Stimulated activated CD8-positive, alpha-beta memory T cell treated with anti-CD3 and anti-CD28 coated beads, Interleukin-4, amount 100 ng/mL, for 24 hours (primary cell): ENCODE data around the gene S1PR5.
A peak's percentile ranks its signal among the peaks of the same experiment; 100 is the strongest.
"Not testable (repeated sequence)": the region's sequence is repeated elsewhere in the genome, so short reads cannot be mapped to it uniquely, and the experiment has no call there.

ENCODE experiments used
- DNase-seq: peaks from one replicate; pipeline ENCODE4 v3.0.0-alpha.2; 2020; ENCODE audit warnings: low read depth

The S1PR5 gene

DNA sequence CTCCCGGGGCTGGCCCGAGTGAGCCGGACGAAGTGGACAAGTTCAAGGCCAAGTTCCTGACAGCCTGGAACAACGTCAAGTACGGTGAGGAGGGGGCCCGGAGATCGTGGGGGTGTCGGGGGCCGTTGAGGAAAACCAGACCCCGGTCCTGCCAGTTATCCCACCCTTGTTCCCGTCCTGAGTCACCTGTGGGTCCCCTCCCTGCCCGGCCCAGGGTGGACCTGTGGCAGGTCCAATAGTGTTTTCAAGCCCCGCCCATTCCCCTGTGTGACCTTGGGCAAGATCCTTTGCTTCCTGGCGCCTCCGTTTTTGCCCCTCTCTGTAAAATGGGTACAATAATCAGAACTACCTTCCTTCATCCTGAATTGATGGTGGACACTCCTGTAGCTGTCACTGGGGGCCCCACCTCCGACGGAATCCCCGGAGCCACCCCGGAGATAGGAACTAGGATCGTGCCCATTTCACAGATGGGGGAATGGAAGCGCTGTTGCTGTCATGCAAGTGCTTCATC is 27.1 kb upstream of the S1PR5 start:
- DNase-seq = no peak

DNA sequence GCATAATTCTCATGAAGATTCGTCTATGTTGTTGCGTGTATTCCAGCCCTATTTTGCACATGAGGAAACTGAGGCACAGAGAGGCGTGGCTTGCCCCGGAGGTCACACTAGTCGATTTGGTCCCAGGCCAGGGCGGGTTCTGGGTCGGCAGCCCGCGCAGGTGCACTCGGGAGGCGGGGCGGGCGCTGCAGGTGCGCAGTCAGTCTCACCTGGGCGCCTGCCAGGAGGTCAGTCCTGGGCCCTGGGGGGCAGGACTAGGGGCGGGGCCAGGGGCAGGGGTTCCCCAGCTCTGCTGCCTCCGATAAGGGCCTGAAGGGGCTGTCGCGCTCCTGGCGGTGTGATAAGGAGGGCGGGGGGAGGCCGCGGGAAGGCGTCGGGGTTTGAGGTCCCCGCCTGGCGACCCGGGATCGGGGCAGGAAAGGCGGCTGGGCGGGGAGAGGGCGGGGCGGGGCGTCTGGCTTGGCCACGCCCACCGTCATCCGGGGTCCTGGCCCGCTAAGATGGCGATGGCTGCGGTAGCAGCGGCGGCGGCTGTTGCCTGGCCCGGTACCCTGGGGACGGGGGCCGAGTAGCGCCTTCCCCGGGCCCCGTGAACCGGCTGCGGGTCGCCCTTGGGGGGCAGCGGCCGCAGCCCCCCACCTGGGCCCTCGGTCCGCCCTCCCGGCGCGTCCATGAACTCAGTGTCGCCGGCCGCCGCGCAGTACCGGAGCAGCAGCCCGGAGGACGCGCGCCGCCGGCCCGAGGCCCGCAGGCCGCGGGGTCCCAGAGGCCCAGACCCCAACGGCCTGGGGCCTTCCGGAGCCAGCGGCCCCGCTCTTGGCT is 26.4 kb upstream of the S1PR5 start, which contains the start of gene ATG4D:
ATG4D (plus strand) TSS at position 485 of the 822 bp plus-strand sequence; CDS start at position 672, 187 bp downstream.
- DNase-seq = peak; percentile 66

DNA sequence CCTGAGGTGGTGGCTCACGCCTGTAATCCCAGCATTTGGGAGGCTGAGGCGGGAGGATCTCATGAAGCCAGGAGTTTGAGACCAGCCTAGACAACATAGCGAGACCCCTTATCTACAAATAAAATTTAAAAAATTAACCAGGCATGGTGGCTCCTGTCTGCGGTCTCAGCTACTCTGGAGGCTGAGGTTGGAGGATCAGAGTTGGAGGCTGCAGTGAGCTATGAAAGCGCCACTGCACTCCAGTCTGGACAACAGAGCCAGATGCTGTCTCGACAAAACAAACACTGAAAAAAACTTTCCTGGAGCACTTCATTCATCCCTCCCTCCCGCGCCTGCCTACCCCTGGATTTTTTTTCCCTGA is 25.8 kb upstream of the S1PR5 start:
- no peak for DNase-seq

DNA sequence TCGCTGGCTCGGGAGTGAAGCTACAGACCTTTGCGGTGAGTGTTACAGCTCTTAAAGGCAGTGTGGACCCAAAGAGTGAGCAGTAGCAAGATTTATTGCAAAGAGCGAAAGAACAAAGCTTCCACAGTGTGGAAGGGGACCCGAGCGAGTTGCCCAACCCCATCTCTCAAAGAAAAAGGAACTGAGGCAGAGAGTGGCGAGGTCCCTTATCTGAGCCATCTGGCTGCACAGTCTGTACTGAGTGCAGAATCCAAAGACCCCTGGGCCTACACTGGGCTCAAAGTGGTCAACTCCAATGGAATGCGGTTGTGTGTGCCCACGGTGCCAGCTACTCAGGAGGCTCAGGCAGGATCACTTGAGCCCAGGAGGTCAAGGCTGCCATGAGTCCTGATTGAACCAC is 21.8 kb upstream of the S1PR5 start:
- not testable (repeated sequence) for DNase-seq

DNA sequence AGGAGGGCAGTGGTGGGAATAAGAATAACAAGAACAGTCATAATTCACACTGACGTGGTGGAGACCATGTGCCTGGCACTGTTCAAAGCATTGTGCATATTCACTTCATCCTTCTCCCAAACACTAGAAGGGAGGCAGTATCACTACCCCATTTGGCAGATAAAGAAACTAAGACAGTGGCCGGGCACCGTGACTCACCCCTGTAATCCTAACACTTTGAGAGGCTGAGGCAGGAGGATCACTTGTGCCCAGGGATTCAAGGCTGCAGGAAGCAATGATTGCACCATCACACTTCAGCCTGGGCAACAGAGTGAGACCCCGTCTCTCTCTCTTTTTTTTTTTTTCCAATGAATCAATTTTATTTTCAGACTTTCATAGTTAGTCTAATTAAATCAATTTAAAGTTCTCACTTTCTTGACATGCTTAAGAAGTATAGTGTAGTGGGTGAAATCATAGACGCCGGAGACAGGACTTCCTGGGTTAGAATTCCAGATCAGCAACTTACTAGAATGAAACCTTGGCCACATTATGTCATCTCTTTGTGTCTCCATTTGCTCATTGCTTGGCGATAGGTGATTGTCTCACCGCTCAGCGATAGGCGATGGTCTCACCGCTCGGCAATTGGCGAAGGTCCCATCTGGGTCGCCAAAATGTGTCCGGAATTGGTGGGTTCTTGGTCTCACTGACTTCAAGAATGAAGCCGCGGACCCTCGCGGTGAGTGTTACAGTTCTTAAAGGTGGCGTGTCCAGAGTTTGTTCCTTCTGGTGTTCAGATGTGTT is 21.1 kb upstream of the S1PR5 start:
- DNase-seq = no peak

DNA sequence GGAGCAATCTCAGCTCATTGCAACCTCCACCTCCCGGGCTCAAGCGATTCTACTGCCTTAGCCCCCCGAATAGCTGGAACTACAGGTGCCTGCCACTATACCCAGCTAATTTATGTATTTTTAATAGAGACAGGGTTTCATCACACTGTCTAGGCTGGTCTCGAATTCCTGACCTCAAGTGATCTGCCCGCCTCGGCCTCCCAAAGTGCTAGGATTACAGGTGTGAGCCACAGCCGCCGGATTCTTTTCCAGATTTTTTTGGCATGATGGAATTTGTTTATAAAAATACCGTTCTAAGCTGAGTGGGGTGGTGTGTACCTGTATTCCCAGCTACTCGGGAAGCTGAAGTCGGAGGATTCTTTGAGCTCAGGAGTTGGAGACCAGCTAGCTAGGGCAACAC is 20.4 kb upstream of the S1PR5 start:
- no peak for DNase-seq

DNA sequence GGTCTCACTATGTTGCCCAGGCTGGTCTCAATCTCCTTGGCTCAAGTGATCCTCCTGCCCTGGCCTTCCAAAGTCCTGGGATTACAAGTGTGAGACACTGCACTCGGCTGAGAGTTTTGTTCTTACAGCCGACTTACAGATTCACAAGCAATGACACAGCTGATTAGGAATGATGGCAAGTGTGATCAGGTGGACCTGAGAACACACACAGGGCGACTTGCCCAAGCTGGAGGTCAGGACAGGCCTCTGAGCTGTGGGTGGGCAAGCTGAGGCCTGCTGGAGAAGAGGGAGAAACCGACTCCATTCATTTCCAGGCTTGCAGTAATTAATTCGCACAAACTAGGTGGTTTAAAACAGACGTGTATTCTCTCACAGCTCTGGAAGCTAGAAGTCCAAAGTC is 18.4 kb upstream of the S1PR5 start:
- no peak for DNase-seq

DNA sequence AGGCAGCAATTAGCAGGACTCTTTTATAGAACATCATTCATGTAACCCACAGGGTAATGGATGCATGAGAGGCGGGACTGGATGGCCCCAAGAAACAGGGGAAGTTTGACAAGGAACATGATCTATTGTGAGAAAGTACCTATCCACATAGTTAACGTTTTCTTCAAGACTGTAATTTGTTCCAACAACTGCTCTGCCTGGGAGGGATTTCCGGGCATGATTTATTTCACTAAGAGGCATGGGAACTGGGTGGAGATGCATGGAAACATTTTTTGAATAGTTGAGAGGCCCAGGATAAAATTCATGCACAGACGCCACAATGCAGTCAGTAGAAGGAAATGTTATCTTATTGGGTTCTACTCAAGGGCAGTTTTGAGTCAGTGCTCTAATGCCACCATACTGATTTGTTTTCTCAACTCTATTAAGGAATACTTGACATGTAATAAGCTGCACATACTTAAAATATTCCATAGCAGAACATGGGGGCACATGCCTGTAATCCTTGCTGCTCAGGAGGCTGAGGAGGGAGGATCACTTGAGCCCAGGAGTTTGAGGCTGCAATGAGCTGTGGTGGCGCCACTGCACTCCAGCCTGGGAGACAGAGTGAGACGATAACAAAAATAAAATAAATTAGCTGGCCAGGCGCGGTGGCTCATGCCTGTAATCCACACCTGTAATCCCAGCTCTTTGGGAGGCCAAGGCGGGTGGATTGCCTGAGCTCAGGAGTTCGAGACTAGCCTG is 16.6 kb upstream of the S1PR5 start:
- no peak for DNase-seq

DNA sequence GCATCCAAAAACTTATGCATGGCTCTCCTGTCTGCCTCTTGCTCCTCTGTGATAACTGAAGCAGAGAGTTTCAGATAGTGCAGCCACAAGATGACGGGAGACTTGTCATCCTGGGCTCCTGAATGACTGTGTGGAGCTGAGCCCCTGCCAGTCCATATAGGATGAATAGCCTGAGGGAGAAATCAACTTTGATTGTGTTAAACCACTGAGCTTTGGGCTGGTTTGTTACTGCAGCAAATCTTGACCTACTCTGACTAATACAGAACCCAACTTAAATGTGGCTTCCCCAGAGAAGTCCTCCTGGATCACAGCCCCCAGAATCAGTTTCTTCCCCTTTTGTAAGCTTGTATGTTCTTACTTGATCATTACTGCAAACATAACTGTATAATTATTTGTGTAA is 15.2 kb upstream of the S1PR5 start:
- no peak for DNase-seq

DNA sequence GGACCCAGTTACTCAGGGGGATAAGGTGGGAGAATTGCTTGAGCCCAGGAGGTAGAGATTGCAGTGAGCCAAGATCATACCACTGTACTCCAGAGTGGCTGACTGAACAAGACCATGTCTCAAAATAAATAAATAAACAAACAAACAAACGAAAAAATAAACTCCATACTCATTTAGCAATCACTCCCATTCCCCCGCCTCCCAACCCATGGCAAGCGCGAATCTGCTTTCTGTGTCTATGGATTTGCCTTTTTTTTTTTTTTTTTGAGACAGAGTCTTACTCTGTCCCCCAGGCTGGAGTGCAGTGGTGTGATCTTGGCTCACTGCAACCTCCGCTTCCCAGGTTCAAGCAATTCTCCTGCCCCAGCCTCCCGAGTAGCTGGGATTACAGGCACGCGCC is 9.6 kb upstream of the S1PR5 start:
- not testable (repeated sequence) for DNase-seq

DNA sequence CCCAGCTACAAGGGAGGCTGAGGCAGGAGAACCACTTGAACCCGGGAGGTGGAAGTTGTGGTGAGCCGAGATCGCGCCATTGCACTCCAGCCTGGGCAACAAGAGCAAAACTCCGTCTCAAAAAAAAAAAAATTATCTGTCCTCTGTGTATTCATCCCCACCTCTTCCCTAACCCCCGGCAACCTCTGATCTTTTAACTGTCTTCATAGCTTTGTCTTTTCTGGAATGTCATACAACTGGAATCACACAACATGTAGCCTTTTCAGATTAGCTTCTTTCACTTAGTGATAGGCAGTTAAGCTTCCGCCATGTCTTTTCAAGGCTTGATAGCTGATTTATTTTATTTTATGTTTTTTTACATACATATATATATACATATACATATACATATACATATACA is 8.4 kb upstream of the S1PR5 start:
- no peak for DNase-seq

DNA sequence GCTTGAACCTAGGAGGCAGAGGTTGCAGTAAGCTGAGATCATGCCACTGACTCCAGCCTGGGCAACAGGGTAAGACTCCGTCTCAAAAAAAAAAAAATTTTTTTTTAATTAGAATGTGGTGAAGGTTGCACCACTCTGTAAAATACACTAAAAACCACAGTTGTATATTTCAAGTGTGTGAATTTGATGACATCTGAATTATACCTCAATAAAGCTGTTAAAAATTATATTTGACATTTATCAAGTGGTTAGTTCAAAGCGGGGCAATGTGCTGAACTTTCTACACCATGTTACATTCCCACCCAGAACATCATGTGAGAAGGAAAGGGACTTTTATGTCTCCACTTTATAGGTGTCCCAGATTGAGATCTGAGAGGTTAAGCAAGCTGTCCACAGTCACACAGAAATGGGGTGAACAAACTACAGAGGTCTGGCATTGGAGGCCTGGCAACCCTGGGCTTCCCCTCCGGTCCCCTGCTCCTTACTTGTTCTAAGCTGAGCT is 5.9 kb upstream of the S1PR5 start:
- DNase-seq = no peak

DNA sequence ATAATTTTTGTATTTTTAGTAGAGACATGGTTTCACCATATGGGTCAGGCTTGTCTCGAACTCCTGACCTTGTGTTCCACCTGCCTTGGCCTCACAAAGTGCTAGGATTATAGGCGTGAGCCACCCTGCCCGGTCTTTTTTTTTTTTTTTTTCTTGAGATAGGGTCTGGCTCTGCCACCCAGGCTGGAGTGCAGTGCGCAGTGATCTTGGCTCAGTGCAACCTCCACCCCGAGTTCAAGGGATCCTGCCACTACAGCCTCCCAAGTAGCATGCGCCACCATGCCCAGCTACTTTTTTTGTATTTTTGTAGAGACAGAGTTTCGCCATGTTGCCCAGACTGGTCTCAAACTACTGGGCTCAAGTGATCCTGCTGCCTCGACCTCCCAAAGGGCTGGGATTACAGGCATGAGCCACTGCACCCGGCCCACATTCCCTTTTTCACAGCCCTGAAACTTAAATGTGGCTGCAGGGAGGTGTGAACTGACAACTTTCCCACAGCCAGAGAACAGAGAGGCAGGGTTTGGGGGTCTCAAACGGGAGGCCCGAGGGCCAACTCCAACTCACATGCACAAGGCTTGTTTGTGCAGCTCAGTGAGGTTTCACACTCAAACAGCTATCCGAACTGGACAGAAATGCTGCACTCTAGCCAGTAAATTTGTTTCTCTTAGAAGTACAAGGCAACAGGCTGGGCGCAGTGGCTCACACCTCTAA is 4.4 kb upstream of the S1PR5 start:
- no peak for DNase-seq

DNA sequence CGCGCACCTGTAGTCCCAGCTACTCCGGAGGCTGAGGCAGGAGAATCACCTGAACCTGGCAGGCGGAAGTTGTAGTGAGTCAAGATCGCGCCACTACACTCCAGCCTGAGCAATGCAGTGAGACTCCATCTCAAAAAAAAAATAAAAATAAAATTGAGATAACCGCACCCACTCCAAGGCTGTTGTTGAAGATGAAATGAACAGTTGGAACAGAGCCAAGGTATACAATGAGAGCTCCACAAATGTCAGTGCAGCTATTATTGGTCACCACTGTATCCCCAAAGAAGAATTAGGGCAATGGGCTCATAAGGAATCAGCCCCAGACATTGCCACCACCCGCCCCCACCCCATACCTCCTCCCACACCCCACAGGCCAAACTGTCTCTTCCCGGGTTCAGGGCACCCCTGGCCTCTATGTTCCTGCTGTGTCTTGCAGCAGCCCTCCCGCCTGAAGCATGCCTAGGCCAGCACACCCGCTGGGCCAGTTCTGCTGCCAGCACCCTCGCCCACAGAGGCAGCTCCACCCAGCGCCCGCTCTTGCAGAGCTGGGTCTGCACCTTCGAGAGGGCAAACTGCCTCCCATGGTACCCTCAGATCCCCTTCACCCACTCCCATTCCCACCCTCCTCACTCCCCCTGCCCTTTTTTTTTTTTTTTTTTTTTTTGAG is 3.5 kb upstream of the S1PR5 start:
- DNase-seq = no peak

DNA sequence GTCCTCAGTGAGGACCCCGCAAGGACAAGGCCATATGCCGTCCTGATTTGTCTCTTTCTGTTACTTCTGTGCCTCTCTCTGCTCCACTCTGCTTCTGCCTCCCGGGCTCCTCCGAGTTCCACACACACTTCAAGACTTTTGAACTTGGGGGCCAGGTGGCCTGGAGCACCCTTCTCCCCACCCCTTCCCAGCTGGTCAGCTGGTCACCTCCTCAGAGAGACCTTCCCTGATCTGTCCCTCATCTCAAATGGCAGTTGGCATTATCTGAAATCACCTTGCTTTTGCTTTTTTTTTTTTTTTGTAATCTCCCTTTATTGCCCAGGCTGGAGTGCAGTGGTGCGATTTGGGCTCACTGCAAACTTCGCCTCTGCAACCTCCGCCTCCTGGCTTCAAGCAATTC is 2.2 kb upstream of the S1PR5 start:
- no peak for DNase-seq

DNA sequence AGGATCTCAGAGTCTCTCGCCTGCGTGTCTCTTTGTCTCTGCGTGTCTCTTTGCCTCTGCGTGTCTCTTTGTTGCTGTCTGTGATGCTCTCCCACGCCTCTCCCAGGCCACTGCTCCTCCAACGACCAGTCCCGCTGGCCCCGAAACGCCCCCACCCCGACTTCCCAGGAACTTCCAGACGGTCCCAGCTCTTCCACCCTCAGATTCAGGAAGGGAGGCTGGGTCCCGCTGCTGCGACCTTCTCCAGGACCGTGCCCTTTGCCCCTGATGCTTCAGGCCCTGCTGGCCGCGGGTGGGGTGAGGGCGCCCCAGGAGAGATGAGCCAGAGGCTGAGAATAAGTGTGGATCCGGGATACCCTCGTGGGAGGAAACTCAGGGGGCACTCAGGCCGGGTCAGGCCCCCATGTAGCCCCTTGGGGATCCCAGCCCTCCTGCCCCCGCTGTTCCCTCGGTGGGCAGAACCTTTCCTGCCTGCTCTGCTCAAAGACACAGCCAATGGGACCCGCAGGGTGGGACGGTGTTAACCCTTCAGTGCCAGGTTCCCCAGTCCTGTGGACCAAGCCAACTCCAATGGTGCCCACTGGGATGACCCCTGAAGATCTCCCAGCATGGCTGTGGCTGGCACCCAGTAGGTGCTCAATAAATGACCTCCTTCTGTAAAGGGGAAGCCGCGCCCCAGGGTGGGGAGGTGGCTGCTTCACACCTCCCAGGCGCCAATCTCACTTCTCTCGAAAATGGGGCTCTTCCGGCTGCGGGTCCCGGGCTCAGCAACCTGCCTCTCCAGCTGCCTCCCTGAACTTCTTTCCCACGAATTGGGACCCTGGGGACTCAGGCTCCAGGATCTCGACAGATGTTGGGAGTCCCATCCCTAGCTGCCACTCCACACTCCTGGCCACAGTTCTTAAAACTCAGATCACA is 1.5 kb upstream of the S1PR5 start:
- no peak for DNase-seq

DNA sequence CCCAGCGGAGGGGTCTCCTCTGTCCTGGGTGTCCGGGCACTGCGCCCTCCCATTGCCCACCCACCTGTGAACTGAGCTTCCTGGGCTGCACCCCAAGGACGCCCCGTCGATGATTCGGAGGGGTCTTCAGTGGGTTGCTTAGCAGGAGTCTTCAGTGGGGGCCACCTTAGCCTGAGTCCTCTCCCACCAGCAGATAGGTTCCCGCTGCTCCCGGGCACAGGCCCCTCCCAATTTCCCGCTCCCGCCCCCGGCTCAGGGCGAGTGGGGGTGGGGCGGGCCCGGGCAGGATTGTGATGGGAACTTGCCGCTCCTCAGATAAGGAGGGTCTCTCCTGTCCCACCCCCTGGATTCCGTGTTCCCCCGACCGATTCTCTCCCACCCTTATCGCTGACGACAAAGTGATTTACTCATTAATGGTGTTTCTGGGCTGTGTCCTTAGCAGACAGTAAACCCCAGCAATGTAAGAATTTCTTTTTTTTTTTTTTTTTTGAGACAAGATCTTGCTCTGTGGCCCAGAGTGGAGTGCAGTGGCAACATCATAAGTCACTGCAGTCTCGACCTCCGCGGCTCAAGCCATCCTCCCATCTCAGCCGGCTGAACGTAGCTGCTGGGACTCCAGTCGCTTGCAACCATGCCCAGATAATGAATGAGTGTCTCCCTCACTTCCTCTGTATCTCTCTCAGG is 655 bp upstream of the S1PR5 start:
- no peak for DNase-seq

DNA sequence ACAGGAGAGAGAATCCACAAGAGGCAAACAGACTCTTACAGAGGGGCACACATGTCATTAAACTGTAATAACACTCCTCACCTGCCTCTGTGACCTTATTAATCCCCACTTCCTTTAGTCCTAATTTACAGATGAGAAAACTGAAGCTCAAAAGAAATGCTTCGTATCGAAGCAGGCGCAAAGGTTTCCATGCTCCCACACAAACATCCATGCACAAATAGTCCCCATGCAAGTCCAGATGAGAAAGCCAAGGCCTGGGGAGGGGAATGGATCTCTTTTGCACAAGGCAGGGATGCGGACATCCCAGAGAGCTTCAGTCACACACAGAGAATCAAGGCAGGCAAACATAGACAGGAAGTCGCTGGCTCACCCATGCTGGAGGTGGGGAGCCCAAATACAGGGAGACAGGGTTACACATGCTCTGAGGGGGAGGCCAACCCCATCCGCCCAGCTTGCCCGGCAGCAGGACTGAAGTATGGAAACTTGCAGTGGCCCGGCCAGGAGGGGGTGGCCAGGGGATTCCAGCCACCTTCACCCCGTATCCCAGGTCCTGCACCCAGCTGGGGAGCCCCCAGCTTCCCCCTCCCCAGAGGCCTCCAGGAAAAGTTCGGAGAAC is 468 bp downstream of the S1PR5 start:
- DNase-seq = no peak

DNA sequence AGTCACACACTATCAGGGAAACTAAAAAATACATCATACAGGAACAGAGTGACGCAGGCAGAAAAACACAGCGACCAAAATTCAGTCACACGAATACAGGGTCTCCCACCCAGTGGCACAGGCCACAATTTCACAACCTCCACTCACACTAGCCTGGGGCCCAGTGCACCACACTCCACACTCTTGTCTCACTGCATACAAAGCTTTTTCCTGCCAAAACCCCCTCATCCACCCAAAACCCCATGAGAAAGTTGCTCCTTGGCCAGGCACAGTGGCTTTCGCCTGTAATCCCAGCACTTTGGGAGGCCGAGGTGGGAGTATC is 1.2 kb downstream of the S1PR5 start:
- DNase-seq = no peak
